Activated CD4-positive, alpha-beta T cell treated with anti-CD3 and anti-CD28 coated beads, Interleukin-2, Interleukin-6, amounts not matched to agents 100 ng/mL and 50 ng/mL, durations not matched to agents 16 hours and 8 hours (primary cell): ENCODE results near the gene KEL.
A peak's percentile ranks its signal among the peaks of the same experiment; 100 is the strongest.

Experiments
- DNase-seq: peaks from one replicate; pipeline ENCODE4 v3.0.0-alpha.2; 2020

KEL gene

GRCh38 chr7:142960955-142961512 is 1.1 kb downstream of the KEL start:
- peak; percentile 13 for DNase-seq

GRCh38 chr7:142959202-142959601 is 3.0 kb downstream of the KEL start:
- no peak for DNase-seq

- no peak for DNase-seq
Measured at GRCh38 chr7:142957723-142958122, 4.4 kb downstream of the KEL start.

- DNase-seq: no peak
Measured at GRCh38 chr7:142956951-142957623, 5.1 kb downstream of the KEL start.

GRCh38 chr7:142954680-142955268 is 7.4 kb downstream of the KEL start:
- no peak for DNase-seq

- DNase-seq: no peak
Measured at GRCh38 chr7:142950235-142950634, 11.9 kb downstream of the KEL start.

- no peak for DNase-seq
Measured at GRCh38 chr7:142948603-142949002, 13.6 kb downstream of the KEL start.

- DNase-seq: no peak
Measured at GRCh38 chr7:142945001-142945400, 17.2 kb downstream of the KEL start.

GRCh38 chr7:142943706-142944268 is 18.4 kb downstream of the KEL start:
- no peak for DNase-seq

GRCh38 chr7:142942746-142943145 is 19.4 kb downstream of the KEL start:
- no peak for DNase-seq

GRCh38 chr7:142941541-142941940 is 20.6 kb downstream of the KEL start:
- DNase-seq: no peak

- DNase-seq: no peak
Measured at GRCh38 chr7:142940966-142941535, 21.1 kb downstream of the KEL start.

- DNase-seq: peak; percentile 18
Measured at GRCh38 chr7:142939226-142939910, 22.8 kb downstream of the KEL start, which contains the start of gene LLCFC1. LLCFC1 (plus strand) TSS chr7:142939484; CDS start chr7:142939622, 138 bp downstream.

- DNase-seq: no peak
Measured at GRCh38 chr7:142938611-142939010, 23.6 kb downstream of the KEL start.

GRCh38 chr7:142935941-142936565 is 26.1 kb downstream of the KEL start:
- no peak for DNase-seq

- DNase-seq: no peak
Measured at GRCh38 chr7:142934056-142934455, 28.1 kb downstream of the KEL start.

GRCh38 chr7:142933624-142934023 is 28.5 kb downstream of the KEL start, which contains the start of gene TRPV5:
TRPV5 (minus strand) TSS chr7:142933746; CDS start chr7:142933459, 287 bp downstream.
- DNase-seq: no peak

GRCh38 chr7:142933092-142933475 is 29.1 kb downstream of the KEL start:
- no peak for DNase-seq

GRCh38 chr7:142932386-142933091 is 29.6 kb downstream of the KEL start:
- no peak for DNase-seq

- DNase-seq: no peak
Measured at GRCh38 chr7:142930126-142930730, 31.9 kb downstream of the KEL start.

GRCh38 chr7:142927949-142928348 is 34.2 kb downstream of the KEL start:
- DNase-seq: no peak
